Measurements from ENCODE around the gene ASPSCR1.

Gene ASPSCR1

GRCh38 chr17:81977211-81977808 lies at the start of gene ASPSCR1:
Gene ASPSCR1 (plus strand): TSS chr17:81977629. CDS start chr17:81977647, 18 bp downstream.
- TF ChIP-seq CTCF (IDR thresholded peaks at IDR 0.05; ENCODE audit: low read depth, low read length): no peak

GRCh38 chr17:81927653-81928543 lies 49.5 kb upstream of the ASPSCR1 start, which contains the start of gene MAFG:
Gene MAFG (minus strand): TSS chr17:81927735. CDS start chr17:81923185, 4,550 bp downstream.
- 0 out of 2 replicates have a peak, but pooled peaks have one; percentile 11 for TF ChIP-seq CTCF (IDR thresholded peaks at IDR 0.05; ENCODE audit: low read depth, low read length)
- H3K4me3 ChIP-seq (ENCODE audit: low read depth, low read length): peak within 1 kb of the TSS; percentile 74

More at GRCh38 chr17:81977211-81977808, at the start of gene ASPSCR1:
- peak within 1 kb of the TSS; percentile 68 for H3K4me3 ChIP-seq (ENCODE audit: low read depth, low read length)

- TF ChIP-seq CTCF (IDR thresholded peaks at IDR 0.05; ENCODE audit: low read depth, low read length): no peak
These were observed 48.7 kb upstream of the ASPSCR1 start for GRCh38 chr17:81928544-81929252.

GRCh38 chr17:81929253-81930141 lies 47.9 kb upstream of the ASPSCR1 start:
- no peak for TF ChIP-seq CTCF (IDR thresholded peaks at IDR 0.05; ENCODE audit: low read depth, low read length)
- no peak overlapping the region for H3K4me3 ChIP-seq (ENCODE audit: low read depth, low read length)

More at GRCh38 chr17:81928544-81929252, 48.7 kb upstream of the ASPSCR1 start:
- peak overlapping the region; percentile 58 for H3K4me3 ChIP-seq (ENCODE audit: low read depth, low read length)

GRCh38 chr17:81930142-81931125 lies 47.0 kb upstream of the ASPSCR1 start:
- no peak for TF ChIP-seq CTCF (IDR thresholded peaks at IDR 0.05; ENCODE audit: low read depth, low read length)
- no peak overlapping the region for H3K4me3 ChIP-seq (ENCODE audit: low read depth, low read length)

Measured in WI38 (cell line).